VCaP (cell line): ENCODE results near the gene DAB2.

ENCODE experiments used
- H3K27ac ChIP-seq: fragments of 450-650 bp; 2 replicates; pipeline ENCODE4 v1.5.1; 2017
- TF ChIP-seq, protein P1 (sequence below): fragments of 450-650 bp; conservative IDR thresholded peaks from 2 replicates; pipeline ENCODE4 v1.5.1; 2017; ENCODE audit warnings: mild to moderate bottlenecking, moderate library complexity

The DAB2 gene

DNA sequence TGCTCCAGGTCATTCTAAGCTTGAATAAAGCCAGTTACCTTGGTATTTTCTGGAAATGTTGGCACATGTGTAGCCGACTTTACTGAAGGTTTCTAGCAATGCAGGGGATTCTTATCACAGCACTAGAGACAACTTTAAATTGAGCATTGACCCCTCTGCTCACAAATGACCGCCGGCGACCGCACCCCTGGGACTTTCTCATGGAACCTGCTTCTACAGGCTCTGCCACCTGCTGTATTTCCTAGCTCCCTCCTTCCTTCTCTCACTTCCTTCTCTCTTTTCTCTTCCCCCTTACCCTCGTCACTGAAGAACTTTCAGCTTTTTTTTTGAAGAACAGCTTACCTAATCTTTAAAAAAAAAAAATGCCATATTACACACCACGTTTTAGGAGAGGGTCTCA lies 30.9 kb upstream of the DAB2 start:
- H3K27ac ChIP-seq = no peak overlapping the region
- TF ChIP-seq, protein P1, sequence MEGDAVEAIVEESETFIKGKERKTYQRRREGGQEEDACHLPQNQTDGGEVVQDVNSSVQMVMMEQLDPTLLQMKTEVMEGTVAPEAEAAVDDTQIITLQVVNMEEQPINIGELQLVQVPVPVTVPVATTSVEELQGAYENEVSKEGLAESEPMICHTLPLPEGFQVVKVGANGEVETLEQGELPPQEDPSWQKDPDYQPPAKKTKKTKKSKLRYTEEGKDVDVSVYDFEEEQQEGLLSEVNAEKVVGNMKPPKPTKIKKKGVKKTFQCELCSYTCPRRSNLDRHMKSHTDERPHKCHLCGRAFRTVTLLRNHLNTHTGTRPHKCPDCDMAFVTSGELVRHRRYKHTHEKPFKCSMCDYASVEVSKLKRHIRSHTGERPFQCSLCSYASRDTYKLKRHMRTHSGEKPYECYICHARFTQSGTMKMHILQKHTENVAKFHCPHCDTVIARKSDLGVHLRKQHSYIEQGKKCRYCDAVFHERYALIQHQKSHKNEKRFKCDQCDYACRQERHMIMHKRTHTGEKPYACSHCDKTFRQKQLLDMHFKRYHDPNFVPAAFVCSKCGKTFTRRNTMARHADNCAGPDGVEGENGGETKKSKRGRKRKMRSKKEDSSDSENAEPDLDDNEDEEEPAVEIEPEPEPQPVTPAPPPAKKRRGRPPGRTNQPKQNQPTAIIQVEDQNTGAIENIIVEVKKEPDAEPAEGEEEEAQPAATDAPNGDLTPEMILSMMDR = no peak

DNA sequence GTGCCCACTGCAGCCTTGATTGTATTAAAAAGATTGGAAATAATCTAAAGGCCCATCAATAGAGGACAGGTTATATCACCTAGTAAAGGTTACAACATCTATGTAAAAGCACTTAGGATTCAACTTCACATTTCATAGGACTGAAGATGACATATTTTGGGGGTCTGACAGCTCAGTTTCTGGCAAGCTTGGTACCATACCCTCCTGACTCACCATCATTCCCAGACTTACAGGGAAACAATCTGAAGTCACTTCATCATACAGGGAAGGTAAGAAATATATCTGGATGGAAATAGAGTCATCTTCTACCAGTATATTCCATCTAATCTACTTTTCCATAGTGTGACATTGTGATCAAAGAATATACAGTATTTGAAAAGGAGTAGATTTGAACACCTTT lies 28.8 kb upstream of the DAB2 start:
- TF ChIP-seq, protein P1 = no peak
- no peak overlapping the region for H3K27ac ChIP-seq

DNA sequence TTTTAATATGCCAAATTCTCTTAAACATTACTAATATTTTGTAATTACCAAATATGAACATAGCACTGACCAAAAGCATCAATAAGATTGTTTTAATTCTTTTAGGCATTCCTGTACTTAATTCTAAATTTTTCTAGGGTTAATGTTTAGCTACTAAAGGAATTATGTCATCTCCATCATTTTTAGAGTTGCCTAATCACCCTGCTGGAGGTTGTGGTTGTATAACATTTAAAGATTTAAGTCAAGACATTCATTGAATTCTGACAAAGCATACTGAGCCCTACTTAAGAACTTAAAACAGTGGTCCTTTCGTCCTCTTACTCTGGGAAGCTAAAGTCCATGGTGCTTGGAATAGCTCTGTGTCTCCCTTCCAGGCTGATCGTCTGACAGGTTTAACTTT lies 28.1 kb upstream of the DAB2 start:
- no peak overlapping the region for H3K27ac ChIP-seq

DNA sequence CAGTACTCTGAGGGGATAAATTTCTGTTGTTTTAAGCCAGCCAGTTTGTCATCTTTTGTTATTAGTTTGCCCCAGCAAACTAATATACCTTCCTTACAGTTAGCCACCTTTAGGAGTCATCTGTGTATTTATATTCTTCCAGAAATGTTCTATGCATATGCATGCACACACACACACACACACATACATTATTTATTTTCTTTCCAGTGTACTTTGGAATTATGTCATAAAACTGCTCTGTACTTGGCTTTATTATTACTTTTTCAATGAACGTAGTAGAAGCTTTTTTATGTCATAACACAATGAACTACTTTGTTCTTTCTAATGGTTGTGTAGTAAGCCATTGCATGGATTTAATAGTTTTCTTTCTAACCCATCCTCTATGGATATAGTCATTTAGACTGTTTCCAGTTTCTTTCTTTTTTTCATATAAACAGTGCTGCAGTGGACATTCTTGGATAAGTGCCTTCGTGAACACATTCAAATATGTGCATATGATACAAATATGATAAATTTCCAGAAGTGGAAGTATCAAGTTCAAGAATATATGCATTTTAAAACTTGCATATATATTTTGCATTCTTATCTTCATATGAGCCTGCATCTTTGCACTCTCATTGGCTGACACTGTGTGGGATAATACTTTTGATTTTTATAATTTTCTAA lies 26.6 kb upstream of the DAB2 start:
- TF ChIP-seq, protein P1 = no peak

More for the DNA sequence above, 28.1 kb upstream of the DAB2 start:
- TF ChIP-seq, protein P1 = no peak

DNA sequence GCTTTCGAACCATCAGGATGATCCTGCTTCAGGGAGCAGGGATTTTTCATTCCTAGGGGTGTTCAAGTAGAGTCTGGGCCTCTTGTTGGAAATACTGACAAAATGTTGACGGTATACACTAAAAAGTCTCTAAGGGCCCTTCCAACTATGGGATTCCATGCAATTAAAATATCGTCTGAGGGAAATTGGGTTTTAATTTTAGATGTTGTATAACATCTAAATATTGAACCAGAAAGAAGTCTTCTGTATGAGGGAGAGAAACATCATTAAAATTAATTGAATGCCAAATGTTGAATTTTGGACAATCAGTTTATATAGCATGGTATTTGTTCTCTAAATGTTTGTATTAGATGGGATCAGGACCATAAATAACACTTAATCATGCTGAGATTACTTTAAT lies 25.7 kb upstream of the DAB2 start:
- TF ChIP-seq, protein P1 = no peak
- H3K27ac ChIP-seq = no peak overlapping the region

More for the DNA sequence above, 26.6 kb upstream of the DAB2 start:
- H3K27ac ChIP-seq = peak overlapping the region; percentile 28

DNA sequence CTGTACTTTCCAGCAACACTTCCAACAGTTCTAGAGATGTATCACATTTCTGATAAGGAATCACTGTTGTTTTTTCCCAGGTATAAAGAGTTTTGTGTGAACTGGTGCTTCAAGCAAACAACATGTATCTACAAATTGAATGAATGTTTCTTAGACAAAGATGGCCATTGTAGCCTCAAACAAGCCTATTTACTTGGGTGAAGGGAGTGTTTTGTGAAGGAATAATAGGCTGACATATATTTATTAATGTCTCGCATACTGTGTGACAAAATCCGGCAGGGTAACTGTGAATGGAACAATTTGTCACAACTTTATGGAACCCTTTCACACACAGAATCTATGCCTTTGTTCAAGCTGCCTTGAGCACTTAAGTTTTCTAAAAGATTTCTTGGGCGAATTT lies 24.8 kb upstream of the DAB2 start:
- TF ChIP-seq, protein P1 = no peak
- H3K27ac ChIP-seq = no peak overlapping the region

DNA sequence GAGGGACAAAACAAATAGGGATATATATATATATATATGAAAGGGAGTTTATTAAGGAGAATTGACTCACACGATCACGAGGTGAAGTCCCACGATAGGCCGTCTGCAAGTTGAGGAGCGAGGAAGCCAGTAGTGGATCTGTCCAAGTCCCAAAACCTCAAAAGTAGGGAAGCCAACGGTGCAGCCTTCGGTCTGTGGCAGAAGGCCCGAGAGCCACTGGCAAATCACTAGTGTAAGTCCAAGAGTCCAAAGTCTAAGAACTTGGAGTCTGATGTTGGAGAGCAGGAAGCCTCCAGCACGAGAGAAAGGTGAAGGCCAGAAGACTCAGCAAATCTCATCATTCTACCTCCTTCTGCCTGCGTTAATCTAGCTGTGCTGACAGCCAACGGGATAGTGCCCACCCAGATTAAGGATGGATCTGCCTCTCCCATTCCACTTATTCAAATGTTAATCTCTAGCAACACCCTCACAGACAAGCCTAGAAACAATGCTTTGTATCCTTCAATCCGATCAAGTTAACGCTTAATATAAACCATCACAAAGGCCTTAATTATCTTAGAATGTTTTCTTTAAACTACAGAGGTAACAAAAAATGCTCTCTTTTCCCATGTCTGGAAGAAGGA lies 23.8 kb upstream of the DAB2 start:
- no peak overlapping the region for H3K27ac ChIP-seq

More for the DNA sequence above, 23.8 kb upstream of the DAB2 start:
- TF ChIP-seq, protein P1 = no peak
